Esophagus muscularis mucosa (tissue), 4 donors: ENCODE measurements around the gene ZNF2. TPM values are rescaled to one million over a fixed set of nuclear protein-coding genes. Genes with fewer than 3 reads are reported as not detected.
A peak's percentile ranks its signal among the peaks of the same experiment; 100 is the strongest.

Experiments
- DNase-seq: peaks from one replicate; pipeline ENCODE4 v3.0.0-alpha.2; 2017; ENCODE audit errors: extremely low spot score
- H3K27ac ChIP-seq, 4 donors: fragments of 200-600 bp; sonication (generic); replicated peaks in 1 of 4; 1 replicate in 3 of 4; 2 replicates in 1 of 4; pipeline ENCODE4 v1.5.1; 2016 to 2019; ENCODE audit warnings: mild to moderate bottlenecking in 1 of 4
- H3K27me3 ChIP-seq, 4 donors: fragments of 200-600 bp; sonication (generic); one replicate each; pipeline versions ENCODE4 v1.5.1 to v1.6.0; 2016 to 2019
- H3K36me3 ChIP-seq, 4 donors: fragments of 200-600 bp; sonication (generic); one replicate each; pipeline ENCODE4 v1.5.1; 2016 to 2019
- H3K4me1 ChIP-seq, 4 donors: fragments of 200-600 bp; sonication (generic); one replicate each; pipeline ENCODE4 v1.5.1; 2016 to 2019
- H3K4me3 ChIP-seq, 4 donors: fragments of 200-600 bp; sonication (generic); 1 replicate in 2 of 4; 2 replicates in 2 of 4; pipeline ENCODE4 v1.5.1; 2016 to 2019; ENCODE audit warnings: mild to moderate bottlenecking in 4 of 4, moderate library complexity in 1 of 4
- H3K9me3 ChIP-seq, 4 donors: fragments of 200-600 bp; sonication (generic); 1 replicate in 3 of 4; 2 replicates in 1 of 4; pipeline ENCODE4 v1.5.1; 2016 to 2019
- EP300 ChIP-seq: sonication (generic); formaldehyde crosslinking; IDR thresholded peaks from one replicate; pipeline ENCODE4 v1.6.1; 2017; ENCODE audit warnings: antibody characterized with exemption
- POLR2A ChIP-seq: fragments of 450-650 bp; IDR thresholded peaks from one replicate; pipeline ENCODE4 v1.6.1; 2017; ENCODE audit warnings: antibody characterized with exemption, moderate library complexity, mild to moderate bottlenecking, low read depth
- POLR2AphosphoS5 ChIP-seq, 2 donors: sonication (generic); formaldehyde crosslinking; IDR thresholded peaks; one replicate each; pipeline ENCODE4 v1.6.1; 2017; ENCODE audit warnings: antibody characterized with exemption in 2 of 2
- WGBS: methylation state at CpG from one replicate; pipeline ENCODE4 v1.1.5; 2018; 5-methylcytosine and 5-hydroxymethylcytosine counted together
- intact Hi-C: fragments of 100-400 bp; cut with DNase I; formaldehyde crosslinking; loops from one replicate; pipeline ENCODE4 v1.15.1; 2023
- total RNA-seq, 4 donors: library from RNA; depleted of rRNA; stranded (reverse); fragments of >200 nt; gene quantifications; one replicate each; pipeline versions ENCODE4 v1.1.0 to v1.2.1, GENCODE V29; 2016
- TF ChIP-seq, protein P1 (sequence below), 3 experiments: fragments of 200-600 bp in 2 of 3; fragments of 450-650 bp in 1 of 3; sonication (generic) in 2 of 3; IDR thresholded peaks; one replicate each; pipeline ENCODE4 v1.5.1; 2017 to 2019; ENCODE audit warnings: antibody characterized with exemption in 3 of 3, mild to moderate bottlenecking in 2 of 3, moderate library complexity in 1 of 3

ZNF2 gene
- total RNA-seq, 4 donors from 2014 or later: 3.5 to 6.9 (median 6.5) TPM

- peaks cover 17 to 31% (median 20%) of the 10 kb centered on the region in 4 donors for H3K4me1 ChIP-seq
- TF ChIP-seq, protein P1, sequence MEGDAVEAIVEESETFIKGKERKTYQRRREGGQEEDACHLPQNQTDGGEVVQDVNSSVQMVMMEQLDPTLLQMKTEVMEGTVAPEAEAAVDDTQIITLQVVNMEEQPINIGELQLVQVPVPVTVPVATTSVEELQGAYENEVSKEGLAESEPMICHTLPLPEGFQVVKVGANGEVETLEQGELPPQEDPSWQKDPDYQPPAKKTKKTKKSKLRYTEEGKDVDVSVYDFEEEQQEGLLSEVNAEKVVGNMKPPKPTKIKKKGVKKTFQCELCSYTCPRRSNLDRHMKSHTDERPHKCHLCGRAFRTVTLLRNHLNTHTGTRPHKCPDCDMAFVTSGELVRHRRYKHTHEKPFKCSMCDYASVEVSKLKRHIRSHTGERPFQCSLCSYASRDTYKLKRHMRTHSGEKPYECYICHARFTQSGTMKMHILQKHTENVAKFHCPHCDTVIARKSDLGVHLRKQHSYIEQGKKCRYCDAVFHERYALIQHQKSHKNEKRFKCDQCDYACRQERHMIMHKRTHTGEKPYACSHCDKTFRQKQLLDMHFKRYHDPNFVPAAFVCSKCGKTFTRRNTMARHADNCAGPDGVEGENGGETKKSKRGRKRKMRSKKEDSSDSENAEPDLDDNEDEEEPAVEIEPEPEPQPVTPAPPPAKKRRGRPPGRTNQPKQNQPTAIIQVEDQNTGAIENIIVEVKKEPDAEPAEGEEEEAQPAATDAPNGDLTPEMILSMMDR (IDR thresholded peaks at IDR 0.05): no peak
- TF ChIP-seq EP300 (no peak), POLR2A (no peak), POLR2AphosphoS5 (IDR thresholded peaks at IDR 0.05) (no peak)
- H3K4me3 ChIP-seq: peak overlapping the region; percentile 65 to 93 (median 82)
- intact Hi-C loops: loop anchor here (2.0 kb wide), 1 partner anchor 36 kb away; no protein-coding TSS in a partner anchor
- peak; percentile 92 for DNase-seq
- no peaks in the 10 kb centered on the region for H3K27me3 ChIP-seq
- no CpG with 5 or more reads among the region's 58 CpGs for WGBS
- H3K9me3 ChIP-seq: no peaks in the 10 kb centered on the region
- peak overlapping the region; percentile 81 to 92 (median 88) for H3K27ac ChIP-seq
- peaks cover 5 to 29% (median 22%) of the 10 kb centered on the region in 4 donors for H3K36me3 ChIP-seq
These were observed 6.6 kb upstream of the ZNF2 start for GRCh38 chr2:95158891-95159619.

DNA sequence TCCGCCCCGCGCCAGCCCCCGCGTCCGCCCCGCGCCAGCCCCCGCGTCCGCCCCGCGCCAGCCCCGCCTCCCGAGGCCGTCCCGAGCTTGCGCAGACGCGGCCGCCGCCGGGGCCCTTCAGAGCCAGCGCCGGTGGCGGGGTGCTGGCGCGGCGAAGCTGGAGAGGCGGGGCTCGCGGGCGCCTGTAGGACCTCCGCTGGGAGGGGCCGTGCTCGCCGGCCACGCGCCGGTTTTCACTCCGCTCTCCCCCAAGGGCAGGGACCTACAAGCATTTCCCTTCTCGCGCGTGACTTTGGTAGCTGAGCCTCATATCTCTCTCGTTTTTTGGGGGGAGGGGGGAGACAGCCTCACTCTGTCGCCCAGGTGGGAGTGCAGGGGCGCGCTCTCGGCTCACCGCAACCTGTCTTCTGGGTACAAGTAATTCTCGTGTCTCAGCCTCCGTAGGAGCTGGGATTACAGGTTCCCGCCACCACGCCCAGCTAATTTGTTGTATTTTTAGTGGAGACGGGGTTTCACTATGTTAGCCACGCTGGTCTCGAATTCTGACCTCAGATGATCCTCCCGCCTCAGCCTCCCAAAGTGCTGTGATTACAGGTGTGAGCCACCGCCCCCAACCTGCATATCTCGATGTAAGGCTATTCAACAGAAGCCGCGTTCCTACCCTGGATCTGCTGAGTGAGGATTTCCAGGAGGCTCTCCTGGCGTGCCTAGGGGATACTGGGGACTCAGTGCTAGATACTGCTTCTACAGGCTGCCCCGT, 5.7 kb upstream of the ZNF2 start, which contains the start of gene ZNF514:
ZNF514 (minus strand) TSS at position 159 of the 760 bp plus-strand sequence. CDS start 6,595 bp downstream, outside the sequence.
- Histone ChIP-seq H3K4me3 (peak within 1 kb of the TSS; percentile 65 to 93 (median 82)), H3K27me3 (no peaks in the 10 kb centered on the region), H3K4me1 (peaks cover 25 to 39% (median 28%) of the 10 kb centered on the region in 4 donors), H3K9me3 (no peaks in the 10 kb centered on the region), H3K27ac (peak within 1 kb of the TSS; percentile 86 to 92 (median 88)), H3K36me3 (peaks cover 0 to 21% (median 15%) of the 10 kb centered on the region in 4 donors)
- 29% methylated on average over 18 of the region's 64 CpGs for WGBS
- intact Hi-C loops: loop anchor here (2.0 kb wide), 1 partner anchor 37 kb away; no protein-coding TSS in a partner anchor
- TF ChIP-seq, protein P1 (IDR thresholded peaks at IDR 0.05): no peak
- TF ChIP-seq POLR2AphosphoS5 (IDR thresholded peaks at IDR 0.05) (peak in 1 of 2 donors; percentile 25), POLR2A (no peak), EP300 (no peak)
- DNase-seq: peak; percentile 92

- WGBS: 0% methylated on average over 9 of the region's 9 CpGs
These were observed 609 bp upstream of the ZNF2 start for GRCh38 chr2:95165030-95165370.

GRCh38 chr2:95166065-95166763, 605 bp downstream of the ZNF2 start:
- Histone ChIP-seq H3K4me3 (peak overlapping the region; percentile 65 to 86 (median 71)), H3K36me3 (no peaks in the 10 kb centered on the region), H3K4me1 (peaks cover 21 to 29% (median 25%) of the 10 kb centered on the region in 4 donors), H3K9me3 (no peaks in the 10 kb centered on the region), H3K27ac (peak overlapping the region; percentile 92 to 94 (median 92)), H3K27me3 (no peaks in the 10 kb centered on the region)
- TF ChIP-seq POLR2AphosphoS5 (IDR thresholded peaks at IDR 0.05): no peak
- WGBS: 12% methylated on average over 14 of the region's 16 CpGs
- no peak for DNase-seq
- intact Hi-C loops: loop anchor here (5.0 kb wide), 1 partner anchor 41 kb away; the partner anchor contains the start of gene ZNF892

More at GRCh38 chr2:95165030-95165370, 609 bp upstream of the ZNF2 start:
- intact Hi-C loops: loop anchor here (5.0 kb wide), 1 partner anchor 42 kb away; the partner anchor contains the start of gene ZNF892
- H3K4me1 ChIP-seq: peaks cover 21 to 33% (median 26%) of the 10 kb centered on the region in 4 donors
- H3K9me3 ChIP-seq: no peaks in the 10 kb centered on the region
- H3K27me3 ChIP-seq: no peaks in the 10 kb centered on the region
- TF ChIP-seq EP300: no peak
- TF ChIP-seq, protein P1 (IDR thresholded peaks at IDR 0.05): no peak
- no peak for DNase-seq
- H3K36me3 ChIP-seq: no peaks in the 10 kb centered on the region
- peak overlapping the region; percentile 65 to 86 (median 71) for H3K4me3 ChIP-seq
- peak overlapping the region; percentile 92 to 94 (median 92) for H3K27ac ChIP-seq
